Measurements from ENCODE around the gene BROX.
"Not testable (repeated sequence)": the region's sequence is repeated elsewhere in the genome, so short reads cannot be mapped to it uniquely, and the experiment has no call there.

BROX gene

GRCh38 chr1:222712253-222713090 lies at the start of gene BROX, which contains the start of gene AIDA:
Gene BROX (plus strand): TSS chr1:222712564. CDS start chr1:222715700, 3,136 bp downstream.
Gene AIDA (minus strand): TSS chr1:222712491. CDS start chr1:222712317, 174 bp downstream.
- DNase-seq = peak; percentile 79

- DNase-seq = no peak
Measured at GRCh38 chr1:222663431-222663934, 48.9 kb upstream of the BROX start.

- no peak for DNase-seq
Measured at GRCh38 chr1:222665964-222666363, 46.4 kb upstream of the BROX start.

- not testable (repeated sequence) for DNase-seq
Measured at GRCh38 chr1:222668184-222668583, 44.2 kb upstream of the BROX start.

- DNase-seq = not testable (repeated sequence)
Measured at GRCh38 chr1:222669107-222669506, 43.3 kb upstream of the BROX start.

GRCh38 chr1:222670110-222670509 lies 42.3 kb upstream of the BROX start:
- DNase-seq = no peak

GRCh38 chr1:222680080-222680479 lies 32.3 kb upstream of the BROX start:
- no peak for DNase-seq

GRCh38 chr1:222691016-222691415 lies 21.3 kb upstream of the BROX start:
- DNase-seq = no peak

GRCh38 chr1:222694927-222695326 lies 17.4 kb upstream of the BROX start:
- no peak for DNase-seq

- no peak for DNase-seq
Measured at GRCh38 chr1:222696741-222697140, 15.6 kb upstream of the BROX start.

- DNase-seq = no peak
Measured at GRCh38 chr1:222697203-222697602, 15.2 kb upstream of the BROX start.

GRCh38 chr1:222697826-222698225 lies 14.5 kb upstream of the BROX start:
- DNase-seq = no peak

GRCh38 chr1:222702210-222702609 lies 10.2 kb upstream of the BROX start:
- no peak for DNase-seq

- DNase-seq = no peak
Measured at GRCh38 chr1:222704260-222704659, 8.1 kb upstream of the BROX start.

GRCh38 chr1:222706815-222707214 lies 5.5 kb upstream of the BROX start:
- no peak for DNase-seq

- no peak for DNase-seq
Measured at GRCh38 chr1:222709700-222710153, 2.6 kb upstream of the BROX start.

- DNase-seq = peak; percentile 28
Measured at GRCh38 chr1:222711319-222712252, 778 bp upstream of the BROX start.

GRCh38 chr1:222713091-222713961 lies 962 bp downstream of the BROX start:
- DNase-seq = peak; percentile 92

GRCh38 chr1:222716393-222716792 lies 4.0 kb downstream of the BROX start:
- DNase-seq = no peak

- DNase-seq = no peak
Measured at GRCh38 chr1:222728746-222729145, 16.4 kb downstream of the BROX start.

- DNase-seq = no peak
Measured at GRCh38 chr1:222730866-222731265, 18.5 kb downstream of the BROX start.

Data from COR-L47 (cell line).